HG03460 (cell line): Measurements from ENCODE around the gene KCNH1.
"Not testable (repeated sequence)": the region's sequence is repeated elsewhere in the genome, so short reads cannot be mapped to it uniquely, and the experiment has no call there.

ENCODE experiments used
- ATAC-seq: cut with Tn5 transposase; IDR thresholded peaks from one replicate; pipeline ENCODE4 v1.9.1; 2021; ENCODE audit not compliant: unreplicated experiment

KCNH1 gene

GRCh38 chr1:210691039-210691610, 442.8 kb downstream of the KCNH1 start:
- ATAC-seq, result no peak

- ATAC-seq, result no peak
These were observed 443.7 kb downstream of the KCNH1 start for GRCh38 chr1:210690236-210690635.

GRCh38 chr1:210689826-210690225, 444.1 kb downstream of the KCNH1 start:
- ATAC-seq, result no peak

GRCh38 chr1:210688512-210689234, 445.3 kb downstream of the KCNH1 start:
- ATAC-seq, result no peak

GRCh38 chr1:210687582-210688279, 446.2 kb downstream of the KCNH1 start:
- ATAC-seq, result no peak

GRCh38 chr1:210686841-210687240, 447.1 kb downstream of the KCNH1 start:
- ATAC-seq, result no peak

- ATAC-seq, result no peak
These were observed 448.7 kb downstream of the KCNH1 start for GRCh38 chr1:210685295-210685650.

- peak; percentile 90 for ATAC-seq
These were observed 449.3 kb downstream of the KCNH1 start for GRCh38 chr1:210684466-210685294.

GRCh38 chr1:210683403-210684047, 450.4 kb downstream of the KCNH1 start:
- no peak for ATAC-seq

GRCh38 chr1:210681158-210681557, 452.8 kb downstream of the KCNH1 start:
- no peak for ATAC-seq

- no peak for ATAC-seq
These were observed 455.6 kb downstream of the KCNH1 start for GRCh38 chr1:210678306-210678705.

- ATAC-seq, result no peak
These were observed 456.4 kb downstream of the KCNH1 start for GRCh38 chr1:210677533-210677932.

GRCh38 chr1:210676539-210676938, 457.4 kb downstream of the KCNH1 start:
- ATAC-seq, result no peak

GRCh38 chr1:210674151-210674550, 459.8 kb downstream of the KCNH1 start:
- ATAC-seq, result no peak

GRCh38 chr1:210669951-210670350, 464.0 kb downstream of the KCNH1 start:
- no peak for ATAC-seq

- ATAC-seq, result no peak
These were observed 470.0 kb downstream of the KCNH1 start for GRCh38 chr1:210663730-210664573.

GRCh38 chr1:210662291-210663050, 471.5 kb downstream of the KCNH1 start:
- no peak for ATAC-seq

- not testable (repeated sequence) for ATAC-seq
These were observed 472.4 kb downstream of the KCNH1 start for GRCh38 chr1:210661520-210661919.

GRCh38 chr1:210657806-210658205, 476.1 kb downstream of the KCNH1 start:
- no peak for ATAC-seq
